NB4 (cell line): ENCODE results near the gene TTC22.

Source experiments
- MAX ChIP-seq: IDR thresholded peaks from 2 replicates; pipeline ENCODE4 v1.6.1; 2011; ENCODE audit warnings: low read depth, low read length
- MYC ChIP-seq: IDR thresholded peaks from 2 replicates; pipeline ENCODE4 v1.6.1; 2011; ENCODE audit warnings: low read depth, low read length
- POLR2A ChIP-seq: IDR thresholded peaks from 2 replicates; pipeline ENCODE4 v1.6.1; 2011; ENCODE audit warnings: mild to moderate bottlenecking; ENCODE audit not compliant: insufficient read length; ENCODE audit errors: extremely low read depth
- TF ChIP-seq, protein P1 (sequence below): IDR thresholded peaks from one replicate; pipeline ENCODE4 v1.5.1; 2012; ENCODE audit warnings: low read depth, low read length

DNA sequence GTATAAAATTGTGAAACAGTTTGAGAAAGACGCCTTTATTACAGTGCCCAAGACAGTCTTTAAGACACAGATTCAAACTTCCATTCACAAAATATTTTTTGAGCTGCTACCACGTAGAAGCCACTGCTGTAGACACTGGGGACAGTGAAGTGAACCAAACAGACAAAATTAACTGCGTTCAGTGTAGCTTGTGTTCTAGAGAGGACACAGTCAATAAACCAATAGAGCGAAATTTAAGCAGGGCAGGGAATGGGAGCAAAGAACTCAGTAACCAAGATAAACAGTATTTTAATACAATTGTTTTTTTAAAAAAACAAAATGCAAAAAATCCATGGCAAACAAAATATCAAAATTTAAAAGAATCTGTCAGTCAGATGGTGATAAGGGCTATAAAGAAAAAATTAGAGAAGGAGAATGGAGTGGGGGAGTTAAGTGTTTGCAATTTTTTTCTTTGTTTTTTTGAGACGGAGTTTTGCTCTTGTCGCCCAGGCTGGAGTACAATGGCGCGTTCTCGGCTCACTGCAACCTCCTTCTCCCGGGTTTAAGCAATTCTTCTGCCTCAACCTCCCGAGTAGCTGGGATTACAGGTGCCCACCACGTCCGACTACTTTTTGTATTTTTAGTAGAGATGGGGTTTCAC lies 36.1 kb downstream of the TTC22 start:
- TF ChIP-seq POLR2A (no peak), MAX (no peak), MYC (no peak)
- TF ChIP-seq, protein P1, sequence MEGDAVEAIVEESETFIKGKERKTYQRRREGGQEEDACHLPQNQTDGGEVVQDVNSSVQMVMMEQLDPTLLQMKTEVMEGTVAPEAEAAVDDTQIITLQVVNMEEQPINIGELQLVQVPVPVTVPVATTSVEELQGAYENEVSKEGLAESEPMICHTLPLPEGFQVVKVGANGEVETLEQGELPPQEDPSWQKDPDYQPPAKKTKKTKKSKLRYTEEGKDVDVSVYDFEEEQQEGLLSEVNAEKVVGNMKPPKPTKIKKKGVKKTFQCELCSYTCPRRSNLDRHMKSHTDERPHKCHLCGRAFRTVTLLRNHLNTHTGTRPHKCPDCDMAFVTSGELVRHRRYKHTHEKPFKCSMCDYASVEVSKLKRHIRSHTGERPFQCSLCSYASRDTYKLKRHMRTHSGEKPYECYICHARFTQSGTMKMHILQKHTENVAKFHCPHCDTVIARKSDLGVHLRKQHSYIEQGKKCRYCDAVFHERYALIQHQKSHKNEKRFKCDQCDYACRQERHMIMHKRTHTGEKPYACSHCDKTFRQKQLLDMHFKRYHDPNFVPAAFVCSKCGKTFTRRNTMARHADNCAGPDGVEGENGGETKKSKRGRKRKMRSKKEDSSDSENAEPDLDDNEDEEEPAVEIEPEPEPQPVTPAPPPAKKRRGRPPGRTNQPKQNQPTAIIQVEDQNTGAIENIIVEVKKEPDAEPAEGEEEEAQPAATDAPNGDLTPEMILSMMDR, result no peak
